H1 (cell line): Measurements from ENCODE around the gene THOC5.

Experiments
- CTCF ChIP-seq, 3 experiments: IDR thresholded peaks; 1 replicate in 2 of 3; 2 replicates in 1 of 3; pipeline versions ENCODE4 v1.5.1 to v1.6.1; 2011; ENCODE audit warnings: low read length in 3 of 3, mild to moderate bottlenecking in 3 of 3, inconsistent platforms in 2 of 3, low read depth in 1 of 3, moderate library complexity in 1 of 3; ENCODE audit not compliant: insufficient read depth in 1 of 3; ENCODE audit errors: control extremely low read depth in 1 of 3
- EZH2 ChIP-seq: fragments of 200-600 bp; sonication (generic); IDR thresholded peaks from 2 replicates; pipeline ENCODE4 v1.7.1; 2012; ENCODE audit warnings: low read depth, mild to moderate bottlenecking, moderate library complexity, low read length, inconsistent platforms; ENCODE audit not compliant: severe bottlenecking
- JUN ChIP-seq: IDR thresholded peaks from 2 replicates; pipeline ENCODE4 v1.6.1; 2011; ENCODE audit warnings: low read depth, mild to moderate bottlenecking, improper control_type of control experiment, low read length
- JUND ChIP-seq: IDR thresholded peaks from 2 replicates; pipeline ENCODE4 v1.6.1; 2011; ENCODE audit warnings: mild to moderate bottlenecking, improper control_type of control experiment, low read length
- RFX5 ChIP-seq: IDR thresholded peaks from 2 replicates; pipeline ENCODE4 v1.6.1; 2011; ENCODE audit warnings: low read depth, low read length, improper control_type of control experiment, borderline replicate concordance
- SUZ12 ChIP-seq: fragments of 200-600 bp; sonication (generic); IDR thresholded peaks from 2 replicates; pipeline ENCODE4 v1.6.1; 2012; ENCODE audit warnings: mild to moderate bottlenecking, inconsistent platforms, low read length, moderate library complexity, mixed read lengths

- TF ChIP-seq JUN (no peak), CTCF (IDR thresholded peaks at IDR 0.05; ENCODE audit: control extremely low read depth in 1 of 3, insufficient read depth in 1 of 3, low read depth in 1 of 3, low read length in 3 of 3) (no peak), JUND (no peak), SUZ12 (no peak), EZH2 (no peak), RFX5 (no peak)
Observed at GRCh38 chr22:29487426-29487986, 66.1 kb downstream of the THOC5 start.
